AG09319 (cell line): ENCODE measurements around the gene HOXA6.

Source experiments
- DNase-seq: peaks from one replicate; pipeline ENCODE4 v3.0.0-alpha.2; 2010; ENCODE audit warnings: low read depth; ENCODE audit errors: extremely low read depth
- TF ChIP-seq, protein P1 (sequence below): IDR thresholded peaks from 2 replicates; pipeline ENCODE4 v1.5.1; 2011; ENCODE audit warnings: low read depth, mild to moderate bottlenecking, inconsistent platforms, low read length, moderate library complexity

Gene HOXA6

DNA sequence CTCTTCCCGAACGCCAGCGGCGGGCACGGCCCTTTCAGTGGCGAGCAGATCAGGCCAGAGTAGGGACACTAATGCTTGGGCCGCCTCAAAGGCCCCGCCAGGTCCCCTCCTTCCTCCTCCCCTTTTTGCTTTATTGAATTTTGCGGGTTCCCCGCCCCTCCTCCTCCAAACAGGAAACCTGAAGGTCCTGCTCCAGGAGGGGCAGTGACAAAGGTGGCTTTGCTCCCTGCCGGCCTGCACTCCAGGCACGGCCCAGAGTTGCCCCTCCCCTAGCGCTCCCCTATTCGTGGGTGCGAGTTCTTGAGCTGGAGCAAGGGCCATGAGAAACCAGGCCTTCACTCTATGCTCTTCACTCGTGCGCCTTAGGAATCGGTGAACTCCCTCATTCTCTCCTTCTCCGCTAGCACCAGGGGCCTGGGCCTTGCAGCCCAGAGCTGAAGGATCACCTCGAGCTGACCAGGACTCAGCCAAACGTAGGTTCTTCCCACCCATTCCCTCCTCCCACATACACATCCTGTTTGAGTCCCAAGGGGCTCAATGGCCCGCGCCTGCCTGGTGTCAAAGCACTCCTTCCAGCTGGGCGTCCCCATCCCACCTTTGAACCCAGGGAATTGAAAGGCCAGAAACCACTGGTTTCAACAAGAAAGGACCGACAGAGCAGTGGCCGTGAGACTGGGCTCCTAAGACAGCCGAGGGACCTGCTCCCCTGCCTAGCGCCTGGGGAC, 619 bp upstream of the HOXA6 start:
- TF ChIP-seq, protein P1, sequence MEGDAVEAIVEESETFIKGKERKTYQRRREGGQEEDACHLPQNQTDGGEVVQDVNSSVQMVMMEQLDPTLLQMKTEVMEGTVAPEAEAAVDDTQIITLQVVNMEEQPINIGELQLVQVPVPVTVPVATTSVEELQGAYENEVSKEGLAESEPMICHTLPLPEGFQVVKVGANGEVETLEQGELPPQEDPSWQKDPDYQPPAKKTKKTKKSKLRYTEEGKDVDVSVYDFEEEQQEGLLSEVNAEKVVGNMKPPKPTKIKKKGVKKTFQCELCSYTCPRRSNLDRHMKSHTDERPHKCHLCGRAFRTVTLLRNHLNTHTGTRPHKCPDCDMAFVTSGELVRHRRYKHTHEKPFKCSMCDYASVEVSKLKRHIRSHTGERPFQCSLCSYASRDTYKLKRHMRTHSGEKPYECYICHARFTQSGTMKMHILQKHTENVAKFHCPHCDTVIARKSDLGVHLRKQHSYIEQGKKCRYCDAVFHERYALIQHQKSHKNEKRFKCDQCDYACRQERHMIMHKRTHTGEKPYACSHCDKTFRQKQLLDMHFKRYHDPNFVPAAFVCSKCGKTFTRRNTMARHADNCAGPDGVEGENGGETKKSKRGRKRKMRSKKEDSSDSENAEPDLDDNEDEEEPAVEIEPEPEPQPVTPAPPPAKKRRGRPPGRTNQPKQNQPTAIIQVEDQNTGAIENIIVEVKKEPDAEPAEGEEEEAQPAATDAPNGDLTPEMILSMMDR: no peak
- DNase-seq: no peak

DNA sequence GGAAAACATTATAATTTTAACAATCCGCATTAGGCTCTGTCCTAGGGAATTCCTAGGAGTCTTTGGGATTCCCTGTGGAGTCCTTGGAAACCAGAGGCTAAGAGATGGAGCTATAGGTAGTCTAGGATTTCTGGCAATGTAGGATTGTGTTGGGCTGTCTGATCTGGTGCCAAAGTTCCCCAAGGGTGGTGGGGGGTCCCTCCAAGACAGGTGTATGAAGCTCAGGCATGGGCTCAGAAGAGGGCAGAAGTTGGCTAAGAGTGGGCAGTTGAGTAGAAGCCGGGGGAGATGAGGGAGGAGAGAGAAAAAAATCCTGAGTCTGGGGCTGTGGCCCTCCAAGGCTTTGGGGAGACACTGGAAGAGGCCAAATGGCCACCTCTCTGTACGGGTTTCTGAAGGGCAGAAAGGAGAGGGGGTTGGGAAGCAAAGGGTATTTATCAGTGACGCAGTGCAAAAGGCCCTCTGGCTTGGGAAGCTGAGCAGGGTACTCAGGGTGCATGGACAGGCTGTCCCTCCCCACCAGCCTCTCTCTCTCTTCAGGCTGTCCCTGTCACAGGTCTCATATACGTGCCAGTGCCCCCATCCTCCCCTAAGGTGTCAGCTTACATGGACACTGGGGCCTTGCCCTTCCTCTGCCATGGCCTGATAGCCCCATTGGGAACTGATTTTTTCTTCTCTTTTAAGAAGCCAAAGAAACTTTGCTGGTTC, 929 bp downstream of the HOXA6 start:
- TF ChIP-seq, protein P1: no peak
- no peak for DNase-seq

DNA sequence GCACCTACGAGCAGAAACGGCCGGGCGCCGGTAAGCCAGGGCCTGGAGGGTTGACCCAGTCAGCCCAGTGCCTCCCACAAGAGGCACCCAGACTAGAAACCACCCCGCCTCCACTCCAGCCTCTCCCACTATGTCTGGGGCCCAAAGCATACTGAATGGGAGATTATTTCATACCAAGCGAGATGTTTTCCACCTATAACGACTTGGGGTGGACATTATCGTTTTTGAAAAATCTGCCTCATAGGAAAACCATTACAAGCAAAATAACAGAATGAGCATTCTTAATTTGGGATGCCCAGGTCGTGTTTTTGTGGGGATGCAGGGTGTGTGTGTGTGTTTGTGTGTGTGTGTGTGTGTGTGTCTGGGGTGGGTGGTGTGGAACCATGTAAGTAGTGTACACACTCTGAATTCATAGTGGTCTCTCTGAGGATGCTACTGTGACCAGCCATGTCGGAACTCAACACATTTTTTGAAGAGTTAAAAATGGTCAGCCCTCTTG, 1.6 kb downstream of the HOXA6 start:
- TF ChIP-seq, protein P1: no peak
- DNase-seq: no peak

DNA sequence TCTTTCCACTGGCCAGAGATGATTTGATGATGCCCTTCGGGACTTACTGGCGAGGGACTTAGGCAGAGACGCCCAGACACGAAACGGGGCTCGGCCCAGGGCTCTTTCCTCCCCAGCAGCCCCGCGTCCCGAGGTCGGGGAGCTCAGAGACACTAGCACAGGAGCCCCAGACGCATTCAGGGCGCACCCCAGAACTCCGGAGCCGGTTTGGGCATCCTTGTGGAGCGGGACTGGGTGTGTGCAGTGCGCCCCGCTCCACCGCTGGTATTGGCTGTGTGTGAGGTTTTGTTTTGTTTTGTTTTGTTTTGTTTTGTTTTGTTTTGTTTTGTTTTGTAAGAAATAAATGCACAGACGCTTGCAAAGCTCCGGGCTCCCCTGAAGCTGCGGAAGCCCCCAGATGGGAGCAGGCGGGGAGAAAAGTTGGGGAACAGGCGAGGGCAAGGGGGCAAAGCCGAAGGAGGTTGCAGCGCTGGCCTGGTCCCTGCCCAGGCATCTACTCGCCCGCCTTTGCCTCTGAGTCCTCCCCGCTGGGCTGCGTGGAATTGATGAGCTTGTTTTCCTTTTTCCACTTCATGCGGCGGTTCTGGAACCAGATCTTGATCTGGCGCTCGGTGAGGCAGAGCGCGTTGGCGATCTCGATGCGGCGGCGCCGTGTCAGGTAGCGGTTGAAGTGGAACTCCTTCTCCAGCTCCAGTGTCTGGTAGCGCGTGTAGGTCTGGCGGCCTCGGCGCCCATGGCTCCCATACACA, 2.2 kb downstream of the HOXA6 start:
- DNase-seq: no peak
- TF ChIP-seq, protein P1: no peak

DNA sequence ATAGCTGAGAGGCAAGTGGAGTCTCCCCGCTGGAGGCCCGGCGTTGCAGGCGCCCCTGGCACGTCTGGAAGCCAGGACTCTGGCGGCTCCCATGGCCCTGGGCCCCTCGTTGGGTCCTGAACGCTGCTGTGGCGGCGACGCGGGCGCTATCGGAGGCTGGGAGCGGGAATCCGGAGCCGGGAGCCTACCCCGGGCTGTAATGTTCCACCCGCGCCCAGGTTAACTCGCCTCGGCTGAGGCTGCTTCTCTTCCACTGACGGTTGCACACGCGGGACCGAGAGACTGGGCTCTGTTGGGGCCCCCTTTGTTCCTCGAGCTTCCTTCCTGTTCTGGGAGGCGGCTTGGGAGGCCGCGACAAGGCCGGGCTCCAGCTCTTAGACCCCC, 2.8 kb downstream of the HOXA6 start:
- TF ChIP-seq, protein P1: no peak
- DNase-seq: no peak

DNA sequence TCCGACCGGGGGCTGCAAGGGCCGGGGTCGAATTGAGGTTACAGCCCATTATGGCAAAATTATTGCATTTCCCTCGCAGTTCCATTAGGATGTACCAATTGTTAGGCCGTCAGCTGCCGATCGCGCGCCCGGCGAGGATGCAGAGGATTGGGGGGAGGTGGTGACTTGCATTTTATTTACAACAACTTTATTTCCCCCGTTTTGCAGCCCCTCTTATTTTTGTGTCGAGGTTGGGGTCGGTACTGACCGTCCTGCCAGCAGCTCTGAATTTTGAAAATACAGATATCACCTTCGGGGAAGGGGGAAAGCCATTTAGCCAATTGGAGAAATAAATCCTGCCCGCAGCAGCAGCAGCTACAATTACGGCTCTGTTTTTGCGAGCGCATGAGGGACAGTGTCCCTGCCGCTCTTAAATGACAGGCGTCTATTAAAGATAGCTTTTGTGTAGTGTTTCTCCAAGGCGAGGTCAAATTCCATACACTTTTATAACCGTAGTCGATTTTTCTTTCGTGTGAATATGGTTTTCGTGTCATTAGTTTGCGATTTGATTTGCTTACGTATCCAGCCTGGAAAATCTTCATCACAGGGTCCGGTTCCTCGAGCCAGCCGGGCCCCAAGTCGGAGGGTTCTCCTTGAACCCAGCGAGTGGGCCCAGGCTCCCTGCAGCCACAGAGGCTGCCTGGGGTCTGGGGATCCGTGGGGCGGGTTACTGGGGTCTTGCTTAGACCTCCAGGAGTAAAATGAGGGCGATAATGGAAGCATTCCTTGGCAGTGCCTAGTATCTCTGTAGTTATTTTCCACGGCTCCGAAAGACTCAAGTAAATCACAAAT, 3.4 kb downstream of the HOXA6 start:
- TF ChIP-seq, protein P1: no peak
- DNase-seq: no peak
